MV-4-11 (cell line): ENCODE measurements around the gene TTC7B.

Source experiments
- DNase-seq: peaks from one replicate; lab custom pipeline; 2025; lab: John Stamatoyannopoulos, UW

The TTC7B gene

DNA sequence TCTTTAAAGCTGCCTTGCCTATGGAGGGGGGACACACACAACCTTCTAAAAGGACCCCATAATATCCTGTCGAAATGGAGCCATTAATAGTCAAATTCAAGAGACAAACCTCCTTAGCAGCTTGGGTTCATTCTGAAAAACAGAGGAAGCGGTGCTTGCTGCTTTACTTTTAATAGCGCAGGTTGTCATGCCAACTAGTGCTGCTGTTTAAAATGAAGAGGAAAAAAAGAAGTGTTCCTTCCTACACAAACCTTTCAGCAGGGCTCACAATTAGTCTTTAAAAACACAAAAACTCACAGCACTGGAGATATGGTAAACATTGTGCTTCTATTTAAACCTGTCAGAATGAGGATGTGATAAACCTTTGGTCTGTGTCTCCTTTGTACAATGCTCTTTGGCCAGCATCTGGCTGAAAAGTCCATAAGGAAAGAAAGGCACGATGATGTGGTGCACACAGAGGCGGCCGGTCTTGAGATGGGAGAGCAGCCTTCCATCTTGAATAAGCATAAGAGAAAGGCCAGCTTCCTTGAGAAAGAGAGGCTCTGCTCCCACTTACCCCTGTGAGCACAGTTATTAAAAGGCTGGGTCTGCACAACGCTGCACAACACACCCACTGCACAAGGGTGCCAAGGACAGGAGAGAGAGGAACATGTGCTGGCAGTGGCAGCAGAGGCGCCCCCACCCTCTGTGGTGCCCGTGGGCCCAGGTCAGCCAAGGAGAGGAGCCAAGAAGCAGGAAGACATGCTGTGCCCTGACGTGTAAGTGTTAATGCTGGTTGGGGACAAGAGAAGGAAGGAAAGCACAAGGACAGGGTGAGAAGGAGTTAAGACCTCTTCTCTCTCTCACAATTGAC is 144.6 kb downstream of the TTC7B start:
- peak; percentile 75 for DNase-seq

DNA sequence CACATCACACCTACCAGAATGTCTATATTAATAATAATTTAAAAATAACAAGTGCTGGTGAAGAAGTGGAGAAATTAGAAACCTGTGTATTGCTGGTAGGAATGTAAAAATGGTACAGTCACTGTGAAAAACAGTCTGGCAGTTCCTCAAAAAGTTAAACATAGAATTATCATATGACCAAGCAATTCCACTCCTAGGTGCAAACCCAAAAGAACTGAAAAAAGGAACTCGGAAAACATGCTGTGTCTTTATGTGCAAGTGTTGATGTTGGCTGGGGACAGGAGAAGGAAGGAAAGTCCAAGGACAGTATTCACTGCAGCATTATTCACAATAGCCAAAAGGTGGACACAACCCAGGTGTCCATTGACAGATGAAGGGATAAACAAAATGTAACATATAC is 146.5 kb downstream of the TTC7B start:
- peak; percentile 57 for DNase-seq

DNA sequence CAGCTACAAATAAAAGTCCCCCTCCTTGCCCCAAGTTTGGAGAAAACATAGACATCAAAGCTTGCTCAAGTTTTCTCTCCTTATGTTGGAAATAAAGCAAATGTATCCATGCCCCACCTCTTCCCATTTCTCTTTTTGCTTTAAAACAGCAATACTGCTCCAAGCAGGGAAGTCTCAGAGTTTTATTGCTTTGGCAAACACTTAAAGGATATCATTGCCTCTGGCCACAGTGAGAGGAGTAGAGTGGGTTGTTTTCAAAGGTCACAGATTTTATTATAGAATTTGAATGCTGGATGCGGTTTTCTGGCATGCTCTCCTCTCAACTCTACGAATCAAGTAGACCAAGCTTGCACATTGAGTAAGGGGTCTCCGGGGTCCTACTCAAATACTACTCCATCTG is 149.7 kb downstream of the TTC7B start:
- no peak for DNase-seq

DNA sequence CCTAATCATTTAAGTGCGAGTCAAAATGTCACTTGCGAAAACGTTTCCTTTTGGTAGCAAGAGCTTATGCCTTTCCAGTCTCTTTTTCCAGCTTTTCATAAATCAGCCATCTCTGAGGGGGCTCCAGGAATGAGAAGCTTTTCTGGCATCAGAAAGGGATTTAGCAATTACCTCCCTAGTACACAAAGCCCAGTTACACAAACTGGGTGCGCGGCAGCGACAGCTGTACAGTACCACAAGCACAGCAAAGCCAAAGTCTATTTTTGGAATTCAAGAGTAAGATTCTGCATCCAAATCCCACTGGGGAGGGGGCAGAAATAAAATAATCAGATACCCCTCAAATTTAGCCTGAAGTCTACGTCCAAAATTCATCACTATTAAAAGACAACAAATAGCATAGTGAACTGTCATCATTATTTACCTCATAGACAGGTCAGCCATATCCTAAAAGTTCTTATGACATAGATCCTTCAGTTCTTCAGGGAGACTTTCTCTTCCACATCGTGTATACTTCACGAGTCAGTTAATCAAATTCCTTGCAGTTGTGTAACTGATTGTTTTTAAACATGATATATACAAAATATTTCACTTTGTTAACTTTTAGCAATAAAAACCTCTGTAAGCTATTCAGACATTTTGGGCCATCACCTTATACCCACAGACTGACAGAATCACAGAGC is 150.8 kb downstream of the TTC7B start:
- DNase-seq = no peak

DNA sequence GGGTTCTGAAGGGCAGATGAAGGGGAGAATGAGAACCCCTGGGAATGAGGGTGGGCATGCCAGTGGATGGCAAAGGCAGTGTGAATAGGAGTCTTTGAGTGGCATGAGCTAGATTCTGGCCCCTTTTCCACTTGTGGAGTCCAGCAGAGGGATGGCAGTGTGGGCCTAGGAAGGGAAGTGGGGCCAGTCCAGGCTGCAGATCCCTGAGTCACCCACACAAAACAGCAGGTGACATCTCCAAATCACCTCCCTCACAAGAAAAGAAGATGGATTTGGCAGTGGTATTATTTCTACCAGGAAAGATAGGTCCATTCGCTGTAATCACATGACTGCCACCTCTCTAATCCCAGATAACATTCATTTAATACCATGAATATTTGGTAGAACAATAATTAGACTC is 151.3 kb downstream of the TTC7B start:
- no peak for DNase-seq

DNA sequence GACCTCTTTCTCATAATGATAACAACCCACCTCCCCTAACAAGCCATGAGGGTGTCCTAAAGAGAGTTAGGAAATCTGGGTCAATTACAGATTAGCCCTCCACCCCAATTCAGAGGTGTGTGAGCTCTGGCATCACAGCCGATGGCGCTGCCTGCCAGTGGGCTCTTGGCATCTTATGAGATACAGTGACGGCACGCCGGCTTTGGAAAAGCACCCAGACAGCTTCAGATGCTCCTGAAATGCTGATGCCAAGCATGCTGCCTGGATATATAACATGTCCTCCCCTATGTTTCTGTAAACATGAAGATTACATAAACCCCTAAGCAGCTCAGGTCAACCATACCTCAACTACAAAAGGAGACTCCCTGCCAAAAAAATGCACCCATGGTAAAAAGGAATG is 152.6 kb downstream of the TTC7B start:
- no peak for DNase-seq

DNA sequence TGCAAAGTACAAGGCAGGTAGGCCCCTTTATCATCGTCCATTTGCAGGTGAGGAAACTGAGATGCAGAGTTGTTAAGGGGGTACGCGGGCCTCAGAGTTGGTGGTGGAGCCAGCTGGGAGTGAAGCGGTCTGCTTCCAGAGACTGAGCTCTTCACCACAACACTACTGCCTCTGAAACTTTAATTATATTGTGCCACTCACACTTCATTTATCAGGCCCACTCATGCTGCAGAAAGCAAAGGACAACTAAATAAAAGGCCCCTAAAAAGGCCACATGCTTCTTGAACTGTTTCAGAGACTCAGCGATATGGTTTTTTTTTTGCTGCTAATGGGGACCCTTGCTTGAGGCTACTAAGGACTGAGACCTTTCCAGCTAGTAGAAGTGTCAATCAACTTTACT is 153.1 kb downstream of the TTC7B start:
- DNase-seq = no peak

DNA sequence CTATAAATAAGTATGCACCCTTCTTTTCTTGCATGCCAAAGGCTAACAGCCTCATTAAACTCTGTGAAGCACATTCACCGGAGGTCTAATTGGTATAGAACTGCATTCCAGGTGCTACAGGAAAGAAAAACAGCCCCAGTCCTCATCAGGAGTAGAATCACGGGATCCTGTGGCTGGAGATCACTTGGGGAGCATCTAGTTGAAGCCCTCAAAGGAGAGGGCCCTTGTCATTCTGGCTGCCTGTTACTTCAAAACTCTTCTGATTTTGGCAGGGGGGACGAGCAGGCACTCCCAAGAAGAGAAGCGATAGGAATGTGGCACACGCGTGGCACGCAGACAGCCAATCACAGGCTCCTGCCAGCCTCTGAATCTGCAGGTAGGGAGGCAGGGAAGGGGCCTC is 154.4 kb downstream of the TTC7B start:
- no peak for DNase-seq

DNA sequence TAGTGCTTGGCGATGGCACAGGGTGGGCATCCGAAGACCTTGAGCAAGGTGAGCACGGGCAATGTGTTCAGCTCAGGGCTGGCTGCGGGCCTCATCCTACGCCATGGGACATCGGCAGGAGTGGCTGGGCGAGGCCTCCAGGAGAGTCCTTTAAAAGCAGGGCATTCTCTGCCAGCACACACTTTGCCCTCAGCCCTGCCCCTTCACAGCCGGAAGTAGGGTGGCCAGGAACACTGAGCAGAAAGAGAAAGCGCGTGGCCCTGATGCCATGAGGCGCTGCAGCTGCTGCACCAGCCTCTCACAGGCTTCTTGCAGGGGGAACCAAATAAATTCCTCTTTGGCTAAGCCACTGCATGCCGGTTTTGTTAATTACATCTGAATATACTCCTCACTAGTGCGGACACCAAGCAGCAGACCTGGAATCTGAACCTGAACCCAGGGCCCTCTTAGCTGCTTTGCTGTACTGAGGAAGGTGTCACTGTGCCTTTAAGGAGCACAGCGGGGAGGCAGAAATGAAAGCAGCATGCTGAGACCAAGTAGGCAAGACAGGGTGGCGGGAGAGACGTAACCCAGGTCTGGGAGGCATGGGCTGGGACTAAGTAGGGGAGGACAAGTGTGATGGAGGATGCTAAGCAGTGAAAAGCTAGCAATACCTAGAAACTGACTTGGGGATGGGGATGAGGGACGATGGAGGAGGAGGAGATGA is 155.2 kb downstream of the TTC7B start:
- DNase-seq = peak; percentile 52

DNA sequence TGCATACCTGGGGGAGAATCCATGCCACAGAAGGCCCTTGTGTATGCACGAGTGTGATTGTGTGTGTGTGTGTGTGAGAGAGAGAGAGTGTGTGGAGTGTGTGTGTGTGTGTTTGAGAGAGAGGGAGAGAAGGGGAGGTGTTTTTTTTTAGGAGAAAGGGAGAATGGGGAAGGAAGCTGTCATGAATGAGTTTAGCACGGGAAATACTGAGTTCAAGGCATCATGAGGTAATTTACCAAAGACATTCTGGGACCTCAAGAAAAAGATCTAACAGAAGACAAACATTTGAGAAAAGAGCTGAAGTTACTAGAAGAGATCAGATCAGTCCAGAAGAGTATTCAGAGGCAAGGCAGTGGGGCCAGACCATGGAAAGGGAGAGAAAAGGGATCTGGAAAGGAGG is 157.1 kb downstream of the TTC7B start:
- peak; percentile 36 for DNase-seq

DNA sequence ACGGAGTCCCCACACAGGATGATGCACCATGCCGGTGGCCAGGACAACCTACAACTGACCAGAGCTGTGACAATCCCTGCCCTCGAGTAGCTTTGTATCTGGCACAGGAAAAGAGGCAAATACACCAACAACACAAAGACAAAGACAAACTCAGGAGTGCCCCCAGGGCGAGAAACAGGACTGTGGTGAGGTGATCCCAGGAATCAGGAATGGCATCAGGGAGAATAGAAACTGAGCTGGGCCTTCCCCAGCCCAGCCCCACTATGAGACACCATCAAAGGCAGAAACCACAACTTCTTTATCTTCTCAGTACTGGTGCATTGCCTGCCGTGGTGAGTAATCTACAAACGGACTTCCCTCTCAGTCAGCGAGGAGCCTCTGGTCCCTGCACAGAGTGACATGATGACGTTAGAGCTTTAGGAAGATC is 157.7 kb downstream of the TTC7B start:
- peak; percentile 87 for DNase-seq

DNA sequence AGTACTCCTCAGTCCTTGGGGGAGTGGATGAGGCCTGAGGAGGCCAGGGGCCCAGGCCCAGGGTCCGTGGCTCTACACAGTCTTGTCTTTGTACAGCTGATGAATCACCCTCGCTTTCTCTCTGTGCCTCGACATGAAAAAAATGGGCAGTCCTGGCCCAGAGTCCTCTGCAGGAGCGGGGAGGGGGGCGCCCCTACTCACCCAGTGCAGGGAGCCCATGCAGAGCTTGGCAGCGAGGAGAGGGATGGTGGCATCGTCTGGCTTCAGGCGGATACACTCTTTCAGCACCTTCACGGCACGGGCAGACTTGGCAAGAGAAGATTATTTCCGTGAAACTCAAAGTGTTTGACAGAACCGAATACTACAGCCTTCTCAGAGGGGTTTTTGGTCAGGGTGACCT is 159.3 kb downstream of the TTC7B start:
- no peak for DNase-seq

DNA sequence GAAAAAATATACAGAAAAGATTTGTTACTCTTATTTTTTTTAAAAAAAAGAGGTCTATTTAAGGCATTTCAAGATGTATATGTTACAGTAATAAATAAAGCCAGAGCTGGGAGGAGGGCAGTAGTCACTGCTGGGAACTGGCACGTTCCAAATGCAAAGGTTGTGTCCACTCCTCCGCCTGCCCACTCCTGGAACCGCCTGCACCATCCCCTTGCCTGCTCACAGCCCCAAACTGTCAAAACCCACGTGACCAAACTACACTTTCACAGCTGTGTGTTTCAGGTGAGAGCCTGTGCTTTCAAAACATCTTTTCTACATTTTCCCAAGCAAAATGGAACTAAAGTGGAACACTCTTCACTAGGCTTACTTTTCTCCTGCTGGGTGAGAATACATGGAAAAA is 160.4 kb downstream of the TTC7B start:
- DNase-seq = no peak

DNA sequence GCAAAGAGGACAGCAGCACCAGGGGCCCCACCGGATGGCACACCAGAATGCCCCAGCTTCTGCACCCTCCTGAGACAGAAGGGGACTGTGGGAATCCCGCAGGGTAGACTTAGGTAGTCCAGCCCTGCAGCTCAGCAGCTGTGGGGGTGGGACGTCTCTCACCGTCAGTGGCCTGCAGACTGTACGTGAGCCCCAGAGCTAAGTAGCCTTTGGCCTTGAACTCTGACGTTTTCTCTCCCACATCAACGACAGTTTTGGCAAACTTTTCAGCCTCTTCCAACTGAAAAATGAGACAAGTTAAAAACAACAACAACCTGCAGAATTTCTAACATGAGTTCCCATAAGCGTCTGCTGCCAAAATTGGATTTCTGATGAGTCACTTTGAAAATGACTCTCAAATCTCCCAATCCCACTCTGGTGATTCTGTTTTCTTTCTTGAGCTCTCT is 161.4 kb downstream of the TTC7B start:
- no peak for DNase-seq

DNA sequence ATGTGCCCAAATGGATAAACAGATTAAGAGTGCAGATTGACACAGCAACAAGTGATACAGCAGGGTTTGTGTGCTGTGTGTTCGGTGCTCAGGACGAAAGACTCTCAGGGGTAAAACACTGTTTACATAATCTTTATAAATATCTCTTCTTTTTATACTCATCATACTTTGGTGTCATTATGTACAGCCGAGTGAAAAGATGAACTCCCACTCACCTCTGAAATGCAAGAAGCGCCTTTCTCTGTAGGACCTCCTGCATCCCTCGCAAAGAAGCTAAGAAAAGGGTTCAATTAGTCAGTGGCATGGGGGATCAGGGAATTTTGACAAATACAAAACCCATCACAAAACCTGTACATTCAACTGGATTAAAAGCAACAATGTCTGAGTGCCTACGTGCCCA is 163.6 kb downstream of the TTC7B start:
- DNase-seq = no peak

DNA sequence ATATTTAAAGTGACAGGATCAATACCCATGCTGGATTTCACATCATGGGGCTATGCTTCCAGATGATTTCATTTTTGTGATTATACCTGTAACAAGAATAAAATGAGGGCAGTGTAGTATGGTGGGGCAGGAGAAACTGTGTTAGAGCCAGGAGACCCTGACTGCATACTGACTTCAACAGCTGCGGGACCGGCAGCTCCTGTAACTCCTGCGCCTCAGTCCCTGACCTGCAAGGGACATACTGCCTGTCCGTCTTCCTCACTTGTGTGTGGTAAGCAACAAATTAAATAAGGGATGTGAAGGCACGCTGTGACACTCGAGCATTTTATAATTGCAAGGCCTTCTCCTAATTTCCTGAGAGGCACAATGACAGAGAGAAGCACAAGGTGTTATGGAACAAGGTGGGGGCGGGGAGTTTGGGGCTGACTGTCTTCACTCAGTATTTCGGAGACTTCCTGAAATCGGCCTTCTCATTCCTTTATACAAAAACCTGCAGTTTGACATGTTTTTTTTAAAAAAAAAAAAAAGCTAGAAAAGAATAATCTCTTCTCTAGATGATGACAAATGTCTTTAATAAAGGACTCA is 164.2 kb downstream of the TTC7B start:
- DNase-seq = no peak

DNA sequence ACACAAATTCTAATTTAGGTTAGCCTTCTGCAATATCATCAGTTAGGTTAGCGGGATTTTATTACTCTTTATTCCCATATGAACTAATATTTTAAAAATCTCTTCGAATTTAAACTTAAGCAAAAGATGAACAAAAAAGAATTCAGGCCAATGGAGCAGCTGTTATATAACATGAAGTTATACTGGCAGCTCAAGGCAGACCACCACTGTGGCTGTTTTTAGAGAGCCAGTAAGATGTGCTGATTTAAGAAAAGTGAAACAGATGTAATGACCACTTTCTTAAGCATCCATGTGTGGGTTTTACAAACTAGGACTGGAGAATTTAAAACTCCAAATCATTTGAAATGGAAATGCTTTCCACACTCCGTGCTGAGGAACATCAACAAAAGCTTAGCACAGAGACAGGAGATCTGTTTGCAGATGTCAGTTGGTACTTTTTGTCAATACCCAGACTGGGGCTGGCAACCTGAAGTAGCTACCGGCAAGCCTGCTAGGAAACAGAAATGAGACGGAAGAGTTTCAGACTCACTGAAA is 164.9 kb downstream of the TTC7B start:
- DNase-seq = no peak

DNA sequence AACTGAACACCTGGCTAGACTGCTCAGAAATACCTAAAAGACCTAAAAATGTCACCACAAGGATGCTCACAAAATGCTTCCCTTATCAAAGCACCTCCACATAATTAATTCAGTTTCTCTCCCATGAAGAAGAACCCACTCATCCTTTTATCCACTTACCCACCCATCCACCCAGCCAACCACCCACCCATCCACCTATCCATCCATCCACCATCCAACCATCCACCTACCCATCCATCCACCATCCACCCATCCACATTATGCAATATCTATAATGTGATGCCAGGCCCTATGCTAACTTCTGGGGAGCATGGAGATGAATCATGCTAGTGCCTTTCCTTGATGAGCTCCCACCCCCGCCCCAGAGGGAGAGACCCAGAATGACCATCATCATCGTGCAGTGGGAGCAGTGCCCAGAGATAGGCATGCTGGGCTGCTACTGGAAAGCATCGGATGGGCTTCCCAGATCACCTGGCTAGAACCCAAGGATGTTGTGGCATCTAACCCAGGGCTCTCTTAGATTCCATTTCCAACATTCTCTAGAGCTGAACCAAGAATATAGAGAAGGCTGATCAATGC is 166.6 kb downstream of the TTC7B start:
- DNase-seq = no peak

DNA sequence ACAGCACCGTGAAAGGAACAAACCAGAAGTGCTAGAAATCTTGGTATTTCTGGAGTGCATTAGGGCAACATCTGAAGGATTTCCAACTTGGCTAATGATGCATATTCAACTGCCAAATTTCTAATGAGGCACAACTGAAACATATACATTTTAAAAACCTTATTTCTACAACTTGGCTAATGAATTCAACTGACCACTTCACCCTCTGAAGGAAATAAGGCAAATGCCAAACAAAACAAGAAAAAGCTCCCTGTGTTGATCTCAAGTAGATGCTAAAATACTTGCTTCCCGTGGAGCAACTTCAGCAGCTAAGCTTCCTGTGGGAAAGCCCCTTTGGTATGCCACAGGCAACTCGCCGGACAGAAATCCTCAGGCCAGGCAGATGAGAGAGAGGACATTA is 167.1 kb downstream of the TTC7B start:
- no peak for DNase-seq

DNA sequence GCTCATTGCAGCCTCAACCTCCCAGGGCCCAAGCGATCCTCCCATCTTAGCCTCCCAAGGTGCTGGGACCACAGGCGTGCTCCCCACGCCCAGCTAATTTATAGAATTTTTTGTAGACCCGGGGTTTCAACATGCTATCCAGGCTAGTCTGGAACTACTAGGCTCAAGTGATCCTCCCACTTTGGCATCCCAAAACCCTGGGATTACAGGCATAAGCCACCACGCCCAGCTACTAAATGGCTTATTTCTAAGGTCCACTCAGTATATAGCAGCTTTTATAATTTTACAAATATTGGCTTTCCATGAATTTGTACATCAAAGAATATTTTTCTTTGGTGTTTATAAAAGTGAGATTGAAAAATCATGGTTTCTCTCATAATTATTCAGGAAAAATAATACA is 167.8 kb downstream of the TTC7B start:
- no peak for DNase-seq

DNA sequence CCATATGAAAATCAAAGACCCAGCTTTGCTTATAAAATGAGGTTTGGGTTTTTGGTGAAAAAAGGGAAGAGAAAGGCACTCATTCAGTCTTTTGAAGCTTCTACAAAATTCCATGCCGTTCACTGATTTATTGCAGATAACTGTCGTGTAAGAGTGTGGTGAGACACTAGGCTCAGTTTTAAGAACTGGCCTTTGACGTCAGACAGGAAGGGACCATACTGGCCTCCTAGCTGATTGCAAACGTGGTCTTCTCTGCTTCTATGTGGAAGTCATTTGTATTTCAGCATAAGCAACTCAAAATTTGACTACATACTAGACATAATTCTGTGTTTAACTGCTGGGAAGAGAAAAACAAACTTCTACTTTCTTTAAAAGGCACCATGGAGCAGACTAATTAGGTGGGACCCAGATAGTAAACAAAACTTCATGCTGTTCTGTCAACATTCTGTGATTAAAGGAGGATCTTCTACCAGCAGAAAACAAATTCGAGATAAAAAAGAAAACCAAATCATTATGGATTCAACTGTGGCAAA is 168.7 kb downstream of the TTC7B start:
- DNase-seq = peak; percentile 97
